ENCODE data around the gene PIK3CG.

GRCh38 chr7:106817098-106817497 is 48.0 kb upstream of the PIK3CG start:
- TF ChIP-seq, protein P1, sequence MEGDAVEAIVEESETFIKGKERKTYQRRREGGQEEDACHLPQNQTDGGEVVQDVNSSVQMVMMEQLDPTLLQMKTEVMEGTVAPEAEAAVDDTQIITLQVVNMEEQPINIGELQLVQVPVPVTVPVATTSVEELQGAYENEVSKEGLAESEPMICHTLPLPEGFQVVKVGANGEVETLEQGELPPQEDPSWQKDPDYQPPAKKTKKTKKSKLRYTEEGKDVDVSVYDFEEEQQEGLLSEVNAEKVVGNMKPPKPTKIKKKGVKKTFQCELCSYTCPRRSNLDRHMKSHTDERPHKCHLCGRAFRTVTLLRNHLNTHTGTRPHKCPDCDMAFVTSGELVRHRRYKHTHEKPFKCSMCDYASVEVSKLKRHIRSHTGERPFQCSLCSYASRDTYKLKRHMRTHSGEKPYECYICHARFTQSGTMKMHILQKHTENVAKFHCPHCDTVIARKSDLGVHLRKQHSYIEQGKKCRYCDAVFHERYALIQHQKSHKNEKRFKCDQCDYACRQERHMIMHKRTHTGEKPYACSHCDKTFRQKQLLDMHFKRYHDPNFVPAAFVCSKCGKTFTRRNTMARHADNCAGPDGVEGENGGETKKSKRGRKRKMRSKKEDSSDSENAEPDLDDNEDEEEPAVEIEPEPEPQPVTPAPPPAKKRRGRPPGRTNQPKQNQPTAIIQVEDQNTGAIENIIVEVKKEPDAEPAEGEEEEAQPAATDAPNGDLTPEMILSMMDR (IDR thresholded peaks at IDR 0.05): no peak
- no peak for TF ChIP-seq POLR2A (IDR thresholded peaks at IDR 0.05)
